ENCODE data around the gene JARID2. TPM values are rescaled to one million over a fixed set of nuclear protein-coding genes. Genes with fewer than 3 reads are reported as not detected.

The JARID2 gene
- total RNA-seq, 1 experiment from 2014 or later, result 6.0 TPM

- ChIA-PET POLR2A (no interaction called here), CTCF (no interaction called here)
- Histone ChIP-seq H3K9me3 (ENCODE audit: control insufficient read depth, insufficient read depth, low read depth, low read length) (no peaks in the 10 kb centered on the region), H3K27ac (ENCODE audit: low read length) (no peak overlapping the region), H3K36me3 (ENCODE audit: control insufficient read depth, insufficient read depth, low read length) (no peaks in the 10 kb centered on the region), H3K4me3 (ENCODE audit: low read depth in 2 of 2, low read length in 2 of 2) (no peak overlapping the region), H3K4me1 (ENCODE audit: control insufficient read depth, insufficient read depth, low read length) (no peaks in the 10 kb centered on the region), H3K27me3 (ENCODE audit: control insufficient read depth, insufficient read depth, low read length) (no peaks in the 10 kb centered on the region)
- BruUV-seq (replicated peaks), result no TSS peak
- in situ Hi-C loops (cut with HindIII; ENCODE audit: low pct_unique_long_range_greater_than_20kb, low sequenced_read_pairs), result no loop called here
- no peak for ATAC-seq
- intact Hi-C loops (cut with micrococcal nuclease; ENCODE audit: unreplicated experiment), result no loop called here
- no peak for DNase-seq (ENCODE audit: low read depth, low spot score)
- TF ChIP-seq, protein P1, sequence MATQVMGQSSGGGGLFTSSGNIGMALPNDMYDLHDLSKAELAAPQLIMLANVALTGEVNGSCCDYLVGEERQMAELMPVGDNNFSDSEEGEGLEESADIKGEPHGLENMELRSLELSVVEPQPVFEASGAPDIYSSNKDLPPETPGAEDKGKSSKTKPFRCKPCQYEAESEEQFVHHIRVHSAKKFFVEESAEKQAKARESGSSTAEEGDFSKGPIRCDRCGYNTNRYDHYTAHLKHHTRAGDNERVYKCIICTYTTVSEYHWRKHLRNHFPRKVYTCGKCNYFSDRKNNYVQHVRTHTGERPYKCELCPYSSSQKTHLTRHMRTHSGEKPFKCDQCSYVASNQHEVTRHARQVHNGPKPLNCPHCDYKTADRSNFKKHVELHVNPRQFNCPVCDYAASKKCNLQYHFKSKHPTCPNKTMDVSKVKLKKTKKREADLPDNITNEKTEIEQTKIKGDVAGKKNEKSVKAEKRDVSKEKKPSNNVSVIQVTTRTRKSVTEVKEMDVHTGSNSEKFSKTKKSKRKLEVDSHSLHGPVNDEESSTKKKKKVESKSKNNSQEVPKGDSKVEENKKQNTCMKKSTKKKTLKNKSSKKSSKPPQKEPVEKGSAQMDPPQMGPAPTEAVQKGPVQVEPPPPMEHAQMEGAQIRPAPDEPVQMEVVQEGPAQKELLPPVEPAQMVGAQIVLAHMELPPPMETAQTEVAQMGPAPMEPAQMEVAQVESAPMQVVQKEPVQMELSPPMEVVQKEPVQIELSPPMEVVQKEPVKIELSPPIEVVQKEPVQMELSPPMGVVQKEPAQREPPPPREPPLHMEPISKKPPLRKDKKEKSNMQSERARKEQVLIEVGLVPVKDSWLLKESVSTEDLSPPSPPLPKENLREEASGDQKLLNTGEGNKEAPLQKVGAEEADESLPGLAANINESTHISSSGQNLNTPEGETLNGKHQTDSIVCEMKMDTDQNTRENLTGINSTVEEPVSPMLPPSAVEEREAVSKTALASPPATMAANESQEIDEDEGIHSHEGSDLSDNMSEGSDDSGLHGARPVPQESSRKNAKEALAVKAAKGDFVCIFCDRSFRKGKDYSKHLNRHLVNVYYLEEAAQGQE (IDR thresholded peaks at IDR 0.05; ENCODE audit: insufficient read depth in 1 of 2, low read depth in 2 of 2, low read length in 1 of 2), result no peak
- no peak for TF ChIP-seq POLR2AphosphoS5 (IDR thresholded peaks at IDR 0.05; ENCODE audit: low read depth, low read length)
- no peak for TF ChIP-seq TCF7L2 (IDR thresholded peaks at IDR 0.05; ENCODE audit: low read depth, low read length)
These were observed 260.2 kb downstream of the JARID2 start for GRCh38 chr6:15506066-15506465.

- ATAC-seq (no peak), DNase-seq (ENCODE audit: low read depth, low spot score) (no peak)
- no peaks in the 10 kb centered on the region for H3K4me1 ChIP-seq (ENCODE audit: control insufficient read depth, insufficient read depth, low read length)
- no peaks in the 10 kb centered on the region for H3K27me3 ChIP-seq (ENCODE audit: control insufficient read depth, insufficient read depth, low read length)
- in situ Hi-C loops (cut with HindIII; ENCODE audit: low pct_unique_long_range_greater_than_20kb, low sequenced_read_pairs), result no loop called here
- TF ChIP-seq SIN3A (IDR thresholded peaks at IDR 0.05; ENCODE audit: borderline replicate concordance, insufficient read depth, low read depth, low read length), result no peak
- no peak for TF ChIP-seq CTCF (IDR thresholded peaks at IDR 0.05)
- no peak for TF ChIP-seq TCF7L2 (IDR thresholded peaks at IDR 0.05; ENCODE audit: low read depth, low read length)
- TF ChIP-seq, protein P1 (IDR thresholded peaks at IDR 0.05; ENCODE audit: insufficient read depth in 1 of 2, low read depth in 2 of 2, low read length in 1 of 2), result no peak
- no peak for TF ChIP-seq POLR2AphosphoS5 (IDR thresholded peaks at IDR 0.05; ENCODE audit: low read depth, low read length)
- BruUV-seq (replicated peaks), result no TSS peak
- no peaks in the 10 kb centered on the region for H3K9me3 ChIP-seq (ENCODE audit: control insufficient read depth, insufficient read depth, low read depth, low read length)
- H3K36me3 ChIP-seq (ENCODE audit: control insufficient read depth, insufficient read depth, low read length), result no peaks in the 10 kb centered on the region
- ChIA-PET CTCF (no interaction called here), POLR2A (no interaction called here)
- H3K4me3 ChIP-seq (ENCODE audit: low read depth in 2 of 2, low read length in 2 of 2), result no peak overlapping the region
- no peak overlapping the region for H3K27ac ChIP-seq (ENCODE audit: low read length)
- intact Hi-C loops (cut with micrococcal nuclease; ENCODE audit: unreplicated experiment), result no loop called here
These were observed 261.4 kb downstream of the JARID2 start for GRCh38 chr6:15507221-15507620.
